GM19468 (cell line): ENCODE data around the gene C19orf73.
A peak's percentile ranks its signal among the peaks of the same experiment; 100 is the strongest.

Source experiments
- ATAC-seq: cut with Tn5 transposase; IDR thresholded peaks from one replicate; pipeline ENCODE4 v1.9.1; 2021; ENCODE audit warnings: mild to moderate bottlenecking, moderate library complexity, moderate number of reproducible peaks; ENCODE audit not compliant: unreplicated experiment; ENCODE audit errors: extremely low read depth

The C19orf73 gene

GRCh38 chr19:49118565-49119410 is at the start of gene C19orf73:
Gene C19orf73 (minus strand): TSS chr19:49119143. CDS start chr19:49119022, 121 bp downstream.
- ATAC-seq, result peak; percentile 66

GRCh38 chr19:49168421-49168820 is 49.5 kb upstream of the C19orf73 start:
- ATAC-seq, result no peak

- no peak for ATAC-seq
Observed at GRCh38 chr19:49167857-49168409, 49.0 kb upstream of the C19orf73 start.

GRCh38 chr19:49165865-49166301 is 46.9 kb upstream of the C19orf73 start:
- no peak for ATAC-seq

GRCh38 chr19:49165111-49165750 is 46.3 kb upstream of the C19orf73 start:
- no peak for ATAC-seq

GRCh38 chr19:49161987-49162386 is 43.0 kb upstream of the C19orf73 start:
- no peak for ATAC-seq

- ATAC-seq, result no peak
Observed at GRCh38 chr19:49160450-49161189, 41.7 kb upstream of the C19orf73 start.

- ATAC-seq, result no peak
Observed at GRCh38 chr19:49157445-49158224, 38.7 kb upstream of the C19orf73 start, which contains the start of gene TRPM4. Gene TRPM4 (plus strand): TSS chr19:49157792. CDS start chr19:49157867, 75 bp downstream.

GRCh38 chr19:49155820-49156346 is 36.9 kb upstream of the C19orf73 start:
- no peak for ATAC-seq

GRCh38 chr19:49155005-49155819 is 36.3 kb upstream of the C19orf73 start, which contains the start of gene HRC:
Gene HRC (minus strand): TSS chr19:49155396. CDS start chr19:49155237, 159 bp downstream.
- ATAC-seq, result no peak

GRCh38 chr19:49154279-49154678 is 35.3 kb upstream of the C19orf73 start:
- no peak for ATAC-seq

GRCh38 chr19:49153167-49153809 is 34.3 kb upstream of the C19orf73 start:
- ATAC-seq, result no peak

GRCh38 chr19:49152119-49152550 is 33.2 kb upstream of the C19orf73 start:
- ATAC-seq, result no peak

GRCh38 chr19:49151267-49152118 is 32.5 kb upstream of the C19orf73 start:
- ATAC-seq, result no peak

- ATAC-seq, result no peak
Observed at GRCh38 chr19:49150944-49151243, 32.0 kb upstream of the C19orf73 start.

GRCh38 chr19:49150106-49150943 is 31.4 kb upstream of the C19orf73 start:
- no peak for ATAC-seq
